GM21528 (cell line): ENCODE data around the gene LIPH.

ENCODE experiments used
- ATAC-seq: cut with Tn5 transposase; IDR thresholded peaks from one replicate; pipeline ENCODE4 v1.9.1; 2021; ENCODE audit warnings: mild to moderate bottlenecking, moderate library complexity; ENCODE audit not compliant: unreplicated experiment, low FRiP score

LIPH gene

DNA sequence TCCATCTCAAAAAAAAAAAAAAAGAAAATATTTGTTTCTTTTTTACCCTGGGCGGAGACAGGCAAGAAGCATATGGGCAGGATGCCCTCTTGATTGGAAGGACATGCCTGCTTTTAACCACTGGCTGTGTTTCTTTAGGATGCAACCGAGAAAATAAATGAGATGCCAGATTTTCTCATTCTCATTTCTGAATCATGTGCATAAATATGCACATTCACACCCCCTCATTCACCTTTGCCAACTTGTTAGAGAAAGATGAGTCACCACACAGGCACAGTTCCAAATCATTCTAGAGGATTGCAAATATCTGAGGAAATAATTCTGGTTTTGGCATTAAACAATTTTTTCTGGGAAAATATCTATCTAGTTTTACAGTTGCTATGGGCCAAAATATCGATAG is 3.3 kb downstream of the LIPH start:
- no peak for ATAC-seq

DNA sequence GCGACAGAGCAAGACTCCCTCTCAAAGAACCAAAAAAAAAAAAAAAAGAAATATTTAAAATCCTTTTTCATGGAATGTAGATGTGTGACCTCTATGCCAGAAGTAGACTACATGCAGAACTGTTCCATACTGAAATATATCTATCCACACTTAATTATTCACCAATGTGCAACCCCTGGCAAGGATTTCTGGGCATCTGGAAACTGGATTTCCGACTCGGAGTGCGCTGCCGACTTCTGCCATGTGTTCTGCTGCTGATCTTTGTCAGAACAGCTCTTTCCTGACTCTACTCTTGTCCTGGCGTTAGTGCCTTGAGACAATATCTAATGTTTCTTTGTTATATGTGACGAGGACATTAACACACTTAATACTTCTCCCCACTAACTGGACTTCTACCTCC is 11.7 kb downstream of the LIPH start:
- no peak for ATAC-seq

DNA sequence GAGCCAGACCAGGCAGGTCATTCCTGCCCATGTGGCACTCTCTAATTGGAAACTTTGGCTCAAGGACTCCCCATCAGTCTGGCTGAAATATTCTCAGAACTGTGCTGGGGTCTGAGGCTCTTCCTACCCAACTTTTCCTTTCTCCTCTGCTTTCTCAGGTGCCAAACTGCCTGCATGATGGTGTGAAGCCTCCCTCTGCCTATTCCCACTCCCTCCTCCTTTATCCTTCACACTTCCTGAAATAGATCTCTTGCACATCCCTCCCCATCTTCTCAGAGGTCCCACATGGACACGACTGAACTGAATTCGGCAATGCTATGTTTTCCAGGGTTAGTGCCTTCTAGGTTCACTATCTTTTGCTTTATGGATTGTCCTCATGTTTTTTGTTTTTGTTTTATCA is 12.5 kb downstream of the LIPH start:
- ATAC-seq: no peak

GRCh38 chr3:185537369-185537970 is 14.9 kb downstream of the LIPH start:
- ATAC-seq: peak; percentile 99

DNA sequence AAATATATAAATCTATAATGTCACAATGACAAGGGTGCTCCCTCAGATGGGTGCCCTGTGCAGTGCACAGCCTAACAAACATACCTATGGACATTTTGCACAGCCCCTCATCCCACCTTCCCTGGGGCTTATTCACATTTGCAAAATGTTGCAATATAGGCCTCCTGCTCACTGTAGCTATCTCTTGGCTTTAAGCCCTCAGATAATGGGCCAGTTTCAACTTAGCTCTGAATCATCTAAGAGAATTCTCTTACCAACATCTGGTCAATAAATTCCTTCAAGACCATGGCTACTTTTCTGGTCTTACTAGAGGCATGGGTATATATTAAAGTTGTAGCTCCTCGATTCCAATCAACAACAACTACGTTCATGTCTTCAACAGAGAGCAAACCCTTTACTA is 17.9 kb downstream of the LIPH start:
- no peak for ATAC-seq

- ATAC-seq: no peak
Measured at GRCh38 chr3:185532901-185533300, 19.5 kb downstream of the LIPH start.

- ATAC-seq: no peak
Measured at GRCh38 chr3:185530856-185531255, 21.5 kb downstream of the LIPH start.

DNA sequence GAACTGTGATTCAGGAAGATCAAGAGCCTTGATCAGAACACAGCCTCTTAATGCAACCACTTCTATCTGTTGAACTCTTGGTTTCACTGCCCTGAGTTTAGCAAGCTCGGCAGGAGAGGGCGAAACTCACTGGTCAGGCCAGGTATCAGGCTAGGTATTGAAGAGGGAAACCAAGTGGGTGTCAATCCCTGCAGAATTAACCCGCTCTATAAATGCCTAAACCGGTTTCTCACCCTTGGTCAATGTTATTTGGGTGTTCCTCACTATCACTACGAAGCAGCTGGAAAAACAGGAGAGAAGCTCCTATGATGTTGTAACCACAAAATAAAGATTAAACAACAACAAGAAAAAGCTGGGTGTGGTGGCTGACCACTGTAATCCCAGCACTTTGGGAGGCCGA is 23.9 kb downstream of the LIPH start:
- ATAC-seq: no peak

GRCh38 chr3:185527364-185527763 is 25.0 kb downstream of the LIPH start:
- ATAC-seq: no peak

- ATAC-seq: no peak
Measured at GRCh38 chr3:185526349-185526951, 25.9 kb downstream of the LIPH start.

DNA sequence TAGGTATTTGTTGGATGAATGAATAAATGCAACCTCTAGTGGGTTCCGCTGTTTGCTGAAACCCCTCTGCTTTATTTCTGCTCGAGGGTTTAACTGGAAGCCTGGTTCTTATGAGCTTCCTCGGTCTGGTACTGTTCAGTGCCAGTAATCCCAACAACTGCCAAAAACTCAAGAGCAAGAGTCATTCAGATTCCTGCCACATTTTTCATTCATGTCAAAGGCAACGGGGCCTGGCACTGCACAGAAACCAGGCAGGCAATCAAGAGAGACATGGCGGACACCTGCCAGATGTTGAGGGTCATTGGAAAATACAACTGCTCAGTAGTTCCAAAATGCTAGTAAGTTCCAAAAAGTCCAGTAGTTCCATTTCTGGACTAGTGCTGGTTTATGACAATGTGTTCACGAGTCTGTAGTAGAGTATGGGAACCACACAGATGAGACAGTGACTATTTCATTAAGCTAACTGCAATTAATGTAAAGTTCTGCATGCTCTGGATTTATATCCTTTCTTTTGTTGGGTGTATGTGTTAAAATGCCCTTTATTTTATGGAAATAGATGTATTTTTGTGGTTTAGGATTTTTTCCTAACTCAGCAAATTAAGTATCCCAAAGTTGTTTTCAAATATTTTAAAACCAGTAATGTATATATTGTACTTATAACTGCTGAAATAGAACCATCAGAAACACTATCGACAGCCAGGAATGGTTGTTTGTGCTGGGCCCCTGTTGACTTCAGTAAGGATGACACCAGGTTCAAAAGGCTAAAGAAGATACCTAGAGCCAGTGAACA is 30.8 kb downstream of the LIPH start:
- no peak for ATAC-seq

DNA sequence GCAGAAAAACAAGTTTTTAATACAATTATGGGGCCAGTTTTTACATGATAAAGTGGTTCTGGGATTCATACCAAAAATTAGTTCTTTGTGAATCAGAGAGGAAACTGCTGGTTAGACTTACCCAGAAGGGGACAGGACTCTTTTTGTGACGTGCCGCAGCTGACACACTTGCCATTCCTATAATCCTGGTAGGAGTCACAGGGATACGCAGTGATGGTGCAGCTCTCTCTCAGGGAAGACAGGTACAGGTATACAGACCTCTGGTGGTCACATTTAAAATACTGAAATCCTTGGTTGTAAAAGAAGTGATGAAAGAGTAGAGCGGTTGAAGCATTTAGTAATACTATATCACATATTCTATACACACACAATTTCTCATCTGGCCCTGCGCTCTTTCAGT is 33.4 kb downstream of the LIPH start:
- no peak for ATAC-seq

GRCh38 chr3:185517387-185518130 is 34.8 kb downstream of the LIPH start:
- ATAC-seq: no peak

- no peak for ATAC-seq
Measured at GRCh38 chr3:185511711-185512110, 40.7 kb downstream of the LIPH start.

DNA sequence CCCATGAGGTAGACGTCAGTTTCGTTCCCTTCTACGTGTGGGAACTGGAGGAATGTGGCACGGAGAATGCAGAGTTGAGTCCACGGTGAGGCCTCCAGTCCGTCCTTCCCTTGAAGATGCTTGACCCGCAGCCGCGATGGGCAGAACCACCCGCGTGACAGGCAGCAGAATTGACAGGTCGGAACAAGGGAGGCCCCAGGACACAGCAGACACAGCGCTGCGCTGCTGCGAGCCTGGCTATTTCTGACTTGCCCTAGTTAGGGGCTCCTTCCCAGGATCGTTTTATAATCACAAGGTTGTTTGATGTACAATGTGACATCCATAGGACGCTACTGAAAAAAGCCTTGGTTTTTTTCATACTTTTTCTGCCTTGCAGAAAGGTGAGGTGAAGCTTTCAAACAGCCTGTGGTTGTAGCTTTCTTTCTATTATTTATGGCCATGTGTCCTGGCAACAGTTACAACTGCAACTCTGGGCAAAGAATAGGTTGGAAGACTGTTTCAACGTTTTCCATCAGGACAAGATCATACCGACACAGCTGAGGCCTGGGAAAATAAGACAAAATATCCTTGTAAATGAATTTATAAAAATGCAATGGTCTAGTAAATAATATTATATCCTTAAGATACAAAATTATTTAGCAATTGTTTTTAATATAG is 43.9 kb downstream of the LIPH start:
- ATAC-seq: no peak

DNA sequence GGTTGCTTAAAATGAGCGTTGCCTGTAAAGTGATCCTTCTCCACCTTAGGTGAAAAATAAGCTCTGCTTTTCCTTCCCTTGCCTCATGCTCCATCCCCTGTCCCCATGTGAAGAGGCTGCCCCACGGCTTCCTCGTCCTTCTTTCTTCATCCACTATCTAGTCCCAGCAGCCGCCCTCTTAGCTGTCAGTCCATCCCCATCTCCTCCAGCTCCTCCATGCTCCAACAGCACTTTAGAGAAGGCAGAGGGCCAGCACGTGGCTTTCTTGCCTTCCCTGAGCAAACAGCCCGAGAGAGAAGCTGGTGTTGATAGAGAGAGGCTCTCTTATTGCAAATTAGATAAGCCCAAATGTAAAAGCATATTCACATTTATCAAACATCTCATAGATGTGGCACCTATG is 44.5 kb downstream of the LIPH start:
- ATAC-seq: no peak

DNA sequence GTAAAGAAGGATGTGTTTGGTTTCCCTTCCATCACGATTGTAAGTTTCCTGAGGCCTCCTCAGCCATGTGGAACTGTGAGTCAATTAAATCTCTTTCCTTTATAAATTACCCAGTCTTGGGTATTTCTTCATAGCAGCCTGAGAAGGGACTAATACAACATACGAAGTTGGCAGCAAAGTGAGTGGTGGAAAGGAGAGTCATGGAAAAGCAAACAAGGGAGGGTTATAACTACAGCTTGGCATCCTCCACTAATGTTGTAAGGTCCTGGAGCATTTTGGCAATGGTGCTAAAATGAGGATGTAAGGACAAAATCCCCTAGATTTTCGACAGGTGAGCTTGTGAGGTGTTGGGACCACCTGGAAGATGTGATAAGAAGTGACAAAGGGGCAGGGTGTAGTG is 47.8 kb downstream of the LIPH start:
- no peak for ATAC-seq

DNA sequence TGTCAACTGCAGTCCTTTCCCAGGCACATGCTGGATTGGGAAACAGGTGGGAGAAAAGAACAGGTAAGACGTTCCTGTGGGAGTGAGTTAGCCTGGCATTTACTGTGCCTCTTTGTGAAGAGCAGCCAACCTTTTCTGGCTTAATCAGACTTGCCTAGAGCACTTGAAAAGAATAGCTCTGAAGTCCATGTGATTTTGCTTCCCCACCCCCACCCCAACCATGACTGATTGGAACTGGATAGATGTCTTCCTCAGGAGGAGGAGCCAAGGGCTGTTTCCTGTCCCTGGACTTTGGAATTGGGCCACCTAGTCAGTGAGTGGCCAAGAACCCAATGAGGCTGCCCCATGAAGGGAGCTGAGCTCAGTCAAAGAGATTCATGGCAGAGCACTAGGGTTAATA is 48.9 kb downstream of the LIPH start:
- ATAC-seq: no peak

GRCh38 chr3:185502987-185503386 is 49.4 kb downstream of the LIPH start:
- no peak for ATAC-seq

GRCh38 chr3:185498503-185499396 is 53.6 kb downstream of the LIPH start, which contains the start of gene TMEM41A:
Gene TMEM41A (minus strand): TSS chr3:185499035. CDS start chr3:185498961, 74 bp downstream.
- peak; percentile 95 for ATAC-seq
